Upper lobe of right lung (tissue), 1 donor: ENCODE data around the gene ASCC3. TPM values are rescaled to one million over a fixed set of nuclear protein-coding genes. Genes with fewer than 3 reads are reported as not detected.
"Not testable (repeated sequence)": the region's sequence is repeated elsewhere in the genome, so short reads cannot be mapped to it uniquely, and the experiment has no call there.

Source experiments
- ATAC-seq: fragments of 200-7000 bp; cut with Tn5 transposase; one replicate; pipeline ENCODE4 v1.9.1; 2020; ENCODE audit warnings: mild to moderate bottlenecking, moderate library complexity
- DNase-seq: peaks from one replicate; pipeline ENCODE4 v3.0.0-alpha.2; 2020
- H3K27ac ChIP-seq: fragments of 200-600 bp; one replicate; pipeline ENCODE4 v1.8.0; 2022
- H3K27me3 ChIP-seq: fragments of 200-600 bp; one replicate; pipeline ENCODE4 v1.8.0; 2022; ENCODE audit warnings: mild to moderate bottlenecking
- H3K36me3 ChIP-seq: fragments of 200-600 bp; one replicate; pipeline ENCODE4 v1.8.0; 2022
- H3K4me1 ChIP-seq: fragments of 200-600 bp; one replicate; pipeline ENCODE4 v1.8.0; 2022
- H3K4me3 ChIP-seq: fragments of 200-600 bp; one replicate; pipeline ENCODE4 v1.8.0; 2022; ENCODE audit warnings: mild to moderate bottlenecking
- H3K9me3 ChIP-seq: fragments of 200-600 bp; one replicate; pipeline ENCODE4 v1.8.0; 2022
- intact Hi-C: fragments of 100-400 bp; cut with DNase I; formaldehyde crosslinking; loops from one replicate; pipeline ENCODE4 v1.11.0; 2022
- total RNA-seq: library from RNA; stranded (reverse); fragmentation: NEBNext Ultra II Directional; extraction: Animal tissue kit (Norgen Biotek cat#: 25700); gene quantifications from one replicate; pipeline ENCODE4 v1.2.1, GENCODE V29; 2021
- TF ChIP-seq, protein P1 (sequence below): fragments of 200-600 bp; IDR thresholded peaks from one replicate; pipeline ENCODE4 v1.8.0; 2022; ENCODE audit warnings: antibody characterized with exemption
- donor health status: DM: no; HTN: yes; CAD: no; lungs with severe emphysema.

The ASCC3 gene
- total RNA-seq, 1 donor from 2014 or later: 39.5 TPM

DNA sequence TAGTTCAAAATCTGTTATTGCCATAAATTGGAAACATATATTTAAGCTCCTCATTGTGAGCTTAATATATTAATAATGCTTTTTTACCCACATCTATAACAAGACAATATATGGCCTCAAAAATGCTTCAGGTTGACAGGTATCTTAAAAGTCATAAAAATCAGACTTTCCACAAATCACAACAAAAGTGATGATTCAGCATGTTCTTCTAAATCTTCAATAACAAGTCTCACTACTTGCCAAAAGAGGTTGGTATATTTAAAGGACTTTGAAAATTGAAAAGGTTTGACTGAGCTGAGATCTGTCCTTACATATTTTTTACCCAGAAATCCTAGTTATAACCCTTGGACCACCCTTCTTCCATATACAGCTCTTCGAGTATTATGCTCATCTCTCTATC lies 41.7 kb downstream of the ASCC3 start:
- Histone ChIP-seq H3K27ac (no peak overlapping the region), H3K4me3 (no peak overlapping the region), H3K4me1 (no peaks in the 10 kb centered on the region), H3K9me3 (no peaks in the 10 kb centered on the region), H3K27me3 (no peaks in the 10 kb centered on the region), H3K36me3 (no peaks in the 10 kb centered on the region)
- ATAC-seq (no peak), DNase-seq (no peak)
- TF ChIP-seq, protein P1, sequence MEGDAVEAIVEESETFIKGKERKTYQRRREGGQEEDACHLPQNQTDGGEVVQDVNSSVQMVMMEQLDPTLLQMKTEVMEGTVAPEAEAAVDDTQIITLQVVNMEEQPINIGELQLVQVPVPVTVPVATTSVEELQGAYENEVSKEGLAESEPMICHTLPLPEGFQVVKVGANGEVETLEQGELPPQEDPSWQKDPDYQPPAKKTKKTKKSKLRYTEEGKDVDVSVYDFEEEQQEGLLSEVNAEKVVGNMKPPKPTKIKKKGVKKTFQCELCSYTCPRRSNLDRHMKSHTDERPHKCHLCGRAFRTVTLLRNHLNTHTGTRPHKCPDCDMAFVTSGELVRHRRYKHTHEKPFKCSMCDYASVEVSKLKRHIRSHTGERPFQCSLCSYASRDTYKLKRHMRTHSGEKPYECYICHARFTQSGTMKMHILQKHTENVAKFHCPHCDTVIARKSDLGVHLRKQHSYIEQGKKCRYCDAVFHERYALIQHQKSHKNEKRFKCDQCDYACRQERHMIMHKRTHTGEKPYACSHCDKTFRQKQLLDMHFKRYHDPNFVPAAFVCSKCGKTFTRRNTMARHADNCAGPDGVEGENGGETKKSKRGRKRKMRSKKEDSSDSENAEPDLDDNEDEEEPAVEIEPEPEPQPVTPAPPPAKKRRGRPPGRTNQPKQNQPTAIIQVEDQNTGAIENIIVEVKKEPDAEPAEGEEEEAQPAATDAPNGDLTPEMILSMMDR: no peak
- intact Hi-C loops: no loop called here

DNA sequence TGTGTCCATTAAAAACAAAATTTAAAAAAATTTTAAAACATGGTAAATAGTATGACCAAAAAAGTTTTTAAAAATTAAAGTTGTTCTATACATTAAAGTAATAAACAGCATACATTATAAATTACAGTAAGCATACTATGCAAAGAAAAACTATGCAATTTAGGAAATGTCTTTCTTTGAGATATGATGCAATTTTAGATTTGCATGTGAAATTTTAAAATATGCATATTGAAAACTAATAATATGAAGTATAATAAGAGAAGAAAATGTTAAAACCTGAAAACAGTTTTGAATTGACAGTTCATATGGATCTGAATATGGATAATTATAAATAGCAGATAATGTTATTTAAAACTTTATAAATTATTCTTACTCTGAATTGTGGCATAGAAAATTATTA lies 43.1 kb downstream of the ASCC3 start:
- Histone ChIP-seq H3K27me3 (no peaks in the 10 kb centered on the region), H3K4me3 (no peak overlapping the region), H3K27ac (no peak overlapping the region), H3K9me3 (no peaks in the 10 kb centered on the region), H3K36me3 (no peaks in the 10 kb centered on the region), H3K4me1 (no peaks in the 10 kb centered on the region)
- DNase-seq (no peak), ATAC-seq (no peak)
- intact Hi-C loops: no loop called here
- TF ChIP-seq, protein P1: no peak

DNA sequence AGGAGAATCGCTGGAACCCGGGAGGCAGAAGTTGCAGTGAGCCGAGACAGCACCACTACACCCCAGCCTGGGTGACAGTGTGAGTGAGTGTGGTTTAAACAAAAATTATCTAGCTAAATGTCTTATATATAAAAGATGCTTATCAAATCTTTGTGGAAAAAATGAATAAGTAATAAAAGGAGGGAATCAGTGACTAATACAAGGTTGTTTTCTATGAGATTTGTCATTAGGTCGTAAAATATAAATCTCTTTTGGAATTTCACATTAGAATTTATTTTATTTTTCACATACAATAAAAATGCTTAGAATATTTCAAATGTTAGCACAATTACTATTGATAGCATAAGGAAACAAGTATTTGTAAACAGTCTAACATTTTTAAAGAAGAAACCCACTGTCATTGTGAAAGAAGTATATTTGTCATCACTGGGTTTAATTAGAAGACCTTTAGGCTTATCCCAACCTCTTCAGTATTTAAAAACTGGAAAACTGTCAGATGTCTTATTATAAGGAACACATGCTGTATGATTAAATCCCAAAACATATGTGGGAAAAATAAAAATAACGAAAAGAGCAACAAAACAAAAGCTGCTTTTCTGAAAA lies 47.1 kb downstream of the ASCC3 start:
- ATAC-seq: no peak

DNA sequence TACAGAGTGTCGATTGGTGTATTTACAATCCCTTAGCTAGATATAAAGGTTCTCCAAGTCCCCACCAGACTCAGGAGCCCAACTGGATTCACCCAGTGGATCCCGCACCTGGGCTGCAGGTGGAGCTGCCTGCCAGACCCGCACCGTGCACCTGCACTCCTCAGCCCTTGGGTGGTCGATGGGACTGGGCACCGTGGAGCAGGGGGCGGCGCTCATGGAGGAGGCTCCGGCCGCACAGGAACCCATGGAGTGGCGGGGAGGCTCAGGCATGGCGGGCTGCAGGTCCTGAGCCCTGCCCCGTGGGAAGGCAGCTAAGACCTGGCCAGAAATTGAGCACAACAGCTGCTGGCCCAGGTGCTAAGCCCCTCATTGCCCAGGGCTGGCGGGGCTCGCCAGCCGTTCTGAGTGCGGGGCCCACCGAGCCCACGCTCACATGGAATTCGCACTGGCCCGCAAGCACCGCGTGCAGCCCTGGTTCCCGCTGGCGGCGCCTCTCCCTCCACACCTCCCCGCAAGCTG lies 52.0 kb downstream of the ASCC3 start:
- intact Hi-C loops, ATAC-seq, DNase-seq, H3K27ac ChIP-seq, H3K9me3 ChIP-seq, H3K36me3 ChIP-seq, H3K4me1 ChIP-seq, H3K27me3 ChIP-seq, H3K4me3 ChIP-seq: not testable (repeated sequence)

More for the DNA sequence above, 47.1 kb downstream of the ASCC3 start:
- no peak overlapping the region for H3K4me3 ChIP-seq
- no peak for DNase-seq
- no peak overlapping the region for H3K27ac ChIP-seq
- intact Hi-C loops: no loop called here
- TF ChIP-seq, protein P1: no peak
- H3K27me3 ChIP-seq: no peaks in the 10 kb centered on the region
- no peaks in the 10 kb centered on the region for H3K4me1 ChIP-seq
- no peaks in the 10 kb centered on the region for H3K9me3 ChIP-seq
- H3K36me3 ChIP-seq: no peaks in the 10 kb centered on the region

DNA sequence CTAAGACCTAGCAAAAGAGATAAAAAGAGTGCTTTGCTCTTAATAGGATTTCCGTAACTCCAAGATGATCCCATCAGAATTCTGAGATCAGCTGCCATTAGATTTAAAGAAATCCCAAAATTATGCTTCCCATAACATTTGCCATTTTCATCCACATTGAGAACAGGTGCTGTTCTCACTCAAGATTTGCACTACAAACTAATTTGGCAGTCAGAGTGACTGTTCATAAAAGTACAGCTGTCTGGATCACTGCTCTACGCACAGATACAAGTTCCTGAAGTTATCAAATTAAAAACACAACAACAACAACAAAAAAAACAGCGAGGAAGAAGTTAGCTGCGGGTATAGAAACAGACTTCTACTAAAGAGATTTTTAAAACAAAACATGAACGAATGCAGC lies 58.1 kb downstream of the ASCC3 start:
- intact Hi-C loops: no loop called here
- Histone ChIP-seq H3K36me3 (no peaks in the 10 kb centered on the region), H3K4me1 (no peaks in the 10 kb centered on the region), H3K27ac (no peak overlapping the region), H3K4me3 (no peak overlapping the region), H3K27me3 (no peaks in the 10 kb centered on the region), H3K9me3 (no peaks in the 10 kb centered on the region)
- DNase-seq: no peak
- ATAC-seq: no peak
- TF ChIP-seq, protein P1: no peak

DNA sequence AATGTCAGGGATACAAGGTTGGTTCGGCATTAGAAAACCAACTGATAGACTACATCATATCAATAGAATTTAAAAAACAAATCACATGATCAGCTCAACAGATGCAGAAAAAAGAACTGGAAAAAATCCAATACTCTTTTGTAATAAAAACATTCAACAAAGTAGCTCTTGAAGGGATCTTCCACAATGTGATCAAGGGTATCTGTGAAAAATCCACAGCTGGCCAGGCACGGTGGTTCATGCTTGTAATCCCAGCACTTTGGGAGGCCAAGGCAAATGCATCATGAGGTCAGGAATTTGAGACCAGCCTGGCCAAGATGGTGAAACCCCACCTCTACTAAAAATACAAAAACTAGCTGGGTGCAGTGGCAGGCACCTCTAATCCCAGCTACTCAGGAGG lies 63.1 kb downstream of the ASCC3 start:
- Histone ChIP-seq H3K4me3 (no peak overlapping the region), H3K27ac (no peak overlapping the region), H3K27me3 (no peaks in the 10 kb centered on the region), H3K9me3 (no peaks in the 10 kb centered on the region), H3K36me3 (no peaks in the 10 kb centered on the region), H3K4me1 (no peaks in the 10 kb centered on the region)
- TF ChIP-seq, protein P1: no peak
- intact Hi-C loops: no loop called here
- DNase-seq (no peak), ATAC-seq (no peak)
